Measurements from ENCODE around the gene AIRE. TPM values are rescaled to one million over a fixed set of nuclear protein-coding genes. Genes with fewer than 3 reads are reported as not detected.

Gene AIRE
- total RNA-seq, 1 donor from 2014 or later, result not detected

- H3K4me3 Mint-ChIP-seq (ENCODE audit: unreplicated experiment), result no peak overlapping the region
- no peak for DNase-seq (ENCODE audit: extremely low spot score, unreplicated experiment)
- TF ChIP-seq, protein P1, sequence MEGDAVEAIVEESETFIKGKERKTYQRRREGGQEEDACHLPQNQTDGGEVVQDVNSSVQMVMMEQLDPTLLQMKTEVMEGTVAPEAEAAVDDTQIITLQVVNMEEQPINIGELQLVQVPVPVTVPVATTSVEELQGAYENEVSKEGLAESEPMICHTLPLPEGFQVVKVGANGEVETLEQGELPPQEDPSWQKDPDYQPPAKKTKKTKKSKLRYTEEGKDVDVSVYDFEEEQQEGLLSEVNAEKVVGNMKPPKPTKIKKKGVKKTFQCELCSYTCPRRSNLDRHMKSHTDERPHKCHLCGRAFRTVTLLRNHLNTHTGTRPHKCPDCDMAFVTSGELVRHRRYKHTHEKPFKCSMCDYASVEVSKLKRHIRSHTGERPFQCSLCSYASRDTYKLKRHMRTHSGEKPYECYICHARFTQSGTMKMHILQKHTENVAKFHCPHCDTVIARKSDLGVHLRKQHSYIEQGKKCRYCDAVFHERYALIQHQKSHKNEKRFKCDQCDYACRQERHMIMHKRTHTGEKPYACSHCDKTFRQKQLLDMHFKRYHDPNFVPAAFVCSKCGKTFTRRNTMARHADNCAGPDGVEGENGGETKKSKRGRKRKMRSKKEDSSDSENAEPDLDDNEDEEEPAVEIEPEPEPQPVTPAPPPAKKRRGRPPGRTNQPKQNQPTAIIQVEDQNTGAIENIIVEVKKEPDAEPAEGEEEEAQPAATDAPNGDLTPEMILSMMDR (IDR thresholded peaks at IDR 0.05), result no peak
Measured at GRCh38 chr21:44260791-44261631, 24.7 kb upstream of the AIRE start.

DNA sequence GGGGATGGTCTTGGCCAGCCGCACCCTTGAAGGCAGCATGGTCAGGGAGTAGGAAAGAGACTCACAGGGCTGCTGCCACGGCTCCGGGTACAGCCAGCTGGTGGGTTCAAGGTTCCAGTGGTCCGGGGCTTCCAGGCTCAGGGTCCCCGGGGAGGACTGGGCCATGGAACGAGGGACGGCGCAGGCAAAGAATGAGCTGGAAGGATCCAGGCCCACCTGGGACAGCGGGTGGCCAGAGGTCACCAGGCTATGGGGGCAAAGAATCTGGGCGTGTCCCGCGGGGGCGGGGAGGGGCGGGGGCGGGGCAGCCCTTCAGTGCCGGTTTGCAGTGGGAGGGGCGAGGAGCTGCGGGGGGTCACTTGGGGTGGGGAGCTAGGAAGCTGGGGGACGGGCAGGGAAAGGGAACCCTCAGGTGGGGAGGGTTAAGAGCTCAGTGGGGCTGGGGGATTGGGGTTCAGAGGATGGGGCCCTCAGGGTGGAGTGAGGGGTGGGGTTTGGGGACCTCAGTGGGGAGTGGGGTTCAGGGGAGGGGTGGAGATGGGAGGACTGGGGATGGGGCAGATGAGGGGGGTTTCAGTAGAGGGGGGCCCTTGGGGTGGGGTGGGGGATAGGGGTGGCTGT is 23.9 kb upstream of the AIRE start, which contains the start of gene DNMT3L:
Gene DNMT3L (minus strand): TSS at position 223 of the 621 bp plus-strand sequence. CDS start 638 bp downstream, outside the sequence.
- no peak for DNase-seq (ENCODE audit: extremely low spot score, unreplicated experiment)
- Mint-ChIP-seq H3K9me3 (ENCODE audit: unreplicated experiment) (no peaks in the 10 kb centered on the region), H3K4me3 (ENCODE audit: unreplicated experiment) (no peak within 1 kb of the TSS), H3K36me3 (ENCODE audit: unreplicated experiment) (no peaks in the 10 kb centered on the region), H3K4me1 (ENCODE audit: unreplicated experiment) (peaks cover 6% of the 10 kb centered on the region), H3K27ac (ENCODE audit: unreplicated experiment) (no peak within 1 kb of the TSS), H3K27me3 (ENCODE audit: unreplicated experiment) (peaks cover 6% of the 10 kb centered on the region)
- TF ChIP-seq, protein P1 (IDR thresholded peaks at IDR 0.05), result no peak

More at GRCh38 chr21:44260791-44261631, 24.7 kb upstream of the AIRE start:
- no peak overlapping the region for H3K27ac Mint-ChIP-seq (ENCODE audit: unreplicated experiment)
- no peaks in the 10 kb centered on the region for H3K9me3 Mint-ChIP-seq (ENCODE audit: unreplicated experiment)
- H3K27me3 Mint-ChIP-seq (ENCODE audit: unreplicated experiment), result peaks cover 6% of the 10 kb centered on the region
- H3K36me3 Mint-ChIP-seq (ENCODE audit: unreplicated experiment), result no peaks in the 10 kb centered on the region
- peaks cover 6% of the 10 kb centered on the region for H3K4me1 Mint-ChIP-seq (ENCODE audit: unreplicated experiment)

GRCh38 chr21:44262338-44263056 is 23.2 kb upstream of the AIRE start:
- H3K27ac Mint-ChIP-seq (ENCODE audit: unreplicated experiment), result no peak overlapping the region
- DNase-seq (ENCODE audit: extremely low spot score, unreplicated experiment), result no peak
- H3K4me3 Mint-ChIP-seq (ENCODE audit: unreplicated experiment), result no peak overlapping the region
- TF ChIP-seq, protein P1 (IDR thresholded peaks at IDR 0.05), result no peak
- H3K27me3 Mint-ChIP-seq (ENCODE audit: unreplicated experiment), result peaks cover 6% of the 10 kb centered on the region
- peaks cover 6% of the 10 kb centered on the region for H3K4me1 Mint-ChIP-seq (ENCODE audit: unreplicated experiment)
- H3K36me3 Mint-ChIP-seq (ENCODE audit: unreplicated experiment), result no peaks in the 10 kb centered on the region
- no peaks in the 10 kb centered on the region for H3K9me3 Mint-ChIP-seq (ENCODE audit: unreplicated experiment)

GRCh38 chr21:44263221-44263760 is 22.4 kb upstream of the AIRE start:
- DNase-seq (ENCODE audit: extremely low spot score, unreplicated experiment), result no peak
- no peak overlapping the region for H3K4me3 Mint-ChIP-seq (ENCODE audit: unreplicated experiment)
- H3K4me1 Mint-ChIP-seq (ENCODE audit: unreplicated experiment), result peaks cover 6% of the 10 kb centered on the region

More at GRCh38 chr21:44263221-44263760, 22.4 kb upstream of the AIRE start:
- no peaks in the 10 kb centered on the region for H3K36me3 Mint-ChIP-seq (ENCODE audit: unreplicated experiment)
- H3K9me3 Mint-ChIP-seq (ENCODE audit: unreplicated experiment), result no peaks in the 10 kb centered on the region
- TF ChIP-seq, protein P1 (IDR thresholded peaks at IDR 0.05), result no peak
- peaks cover 6% of the 10 kb centered on the region for H3K27me3 Mint-ChIP-seq (ENCODE audit: unreplicated experiment)
- H3K27ac Mint-ChIP-seq (ENCODE audit: unreplicated experiment), result no peak overlapping the region
